Measurements from ENCODE around the gene RNF133.

The RNF133 gene

GRCh38 chr7:122717356-122718089, 18.6 kb upstream of the RNF133 start:
- no peak overlapping the region for H3K4me2 ChIP-seq (ENCODE audit: low read length)
- H3K27me3 ChIP-seq (ENCODE audit: control insufficient read depth, insufficient read depth, low read length) = no peaks in the 10 kb centered on the region
- no peaks in the 10 kb centered on the region for H3K9me3 ChIP-seq (replicated peaks; ENCODE audit: low read length)
- no peaks in the 10 kb centered on the region for H3K4me1 ChIP-seq (ENCODE audit: control insufficient read depth, insufficient read depth, low read length)
- no peak overlapping the region for H3K9ac ChIP-seq (ENCODE audit: low read depth, low read length)
- H3K36me3 ChIP-seq (ENCODE audit: insufficient read depth, low read length) = no peaks in the 10 kb centered on the region
- no peak overlapping the region for H3K4me3 ChIP-seq (ENCODE audit: low read length)

GRCh38 chr7:122715183-122715582, 16.3 kb upstream of the RNF133 start:
- Histone ChIP-seq H3K27me3 (ENCODE audit: control insufficient read depth, insufficient read depth, low read length) (no peaks in the 10 kb centered on the region), H3K9me3 (replicated peaks; ENCODE audit: low read length) (no peaks in the 10 kb centered on the region), H3K9ac (ENCODE audit: low read depth, low read length) (no peak overlapping the region), H3K4me2 (ENCODE audit: low read length) (no peak overlapping the region), H3K4me1 (ENCODE audit: control insufficient read depth, insufficient read depth, low read length) (no peaks in the 10 kb centered on the region), H3K4me3 (ENCODE audit: low read length) (no peak overlapping the region), H3K36me3 (ENCODE audit: insufficient read depth, low read length) (no peaks in the 10 kb centered on the region)

- Histone ChIP-seq H3K9me3 (replicated peaks; ENCODE audit: low read length) (no peaks in the 10 kb centered on the region), H3K4me1 (ENCODE audit: control insufficient read depth, insufficient read depth, low read length) (no peaks in the 10 kb centered on the region), H3K36me3 (ENCODE audit: insufficient read depth, low read length) (no peaks in the 10 kb centered on the region), H3K4me3 (ENCODE audit: low read length) (no peak overlapping the region), H3K4me2 (ENCODE audit: low read length) (no peak overlapping the region), H3K9ac (ENCODE audit: low read depth, low read length) (no peak overlapping the region), H3K27me3 (ENCODE audit: control insufficient read depth, insufficient read depth, low read length) (no peaks in the 10 kb centered on the region)
Observed at GRCh38 chr7:122710916-122711315, 12.0 kb upstream of the RNF133 start.

- H3K9me3 ChIP-seq (replicated peaks; ENCODE audit: low read length) = no peaks in the 10 kb centered on the region
- no peak overlapping the region for H3K4me2 ChIP-seq (ENCODE audit: low read length)
- H3K4me1 ChIP-seq (ENCODE audit: control insufficient read depth, insufficient read depth, low read length) = no peaks in the 10 kb centered on the region
- H3K36me3 ChIP-seq (ENCODE audit: insufficient read depth, low read length) = no peaks in the 10 kb centered on the region
- H3K4me3 ChIP-seq (ENCODE audit: low read length) = no peak overlapping the region
- H3K27me3 ChIP-seq (ENCODE audit: control insufficient read depth, insufficient read depth, low read length) = no peaks in the 10 kb centered on the region
- H3K9ac ChIP-seq (ENCODE audit: low read depth, low read length) = no peak overlapping the region
Observed at GRCh38 chr7:122709930-122710646, 11.2 kb upstream of the RNF133 start.

- Histone ChIP-seq H3K27me3 (ENCODE audit: control insufficient read depth, insufficient read depth, low read length) (no peaks in the 10 kb centered on the region), H3K4me1 (ENCODE audit: control insufficient read depth, insufficient read depth, low read length) (no peaks in the 10 kb centered on the region), H3K4me3 (ENCODE audit: low read length) (no peak overlapping the region), H3K9ac (ENCODE audit: low read depth, low read length) (no peak overlapping the region), H3K9me3 (replicated peaks; ENCODE audit: low read length) (no peaks in the 10 kb centered on the region), H3K4me2 (ENCODE audit: low read length) (no peak overlapping the region), H3K36me3 (ENCODE audit: insufficient read depth, low read length) (no peaks in the 10 kb centered on the region)
Observed at GRCh38 chr7:122706836-122707235, 7.9 kb upstream of the RNF133 start.

- no peak within 1 kb of the TSS for H3K9ac ChIP-seq (ENCODE audit: low read depth, low read length)
- H3K4me2 ChIP-seq (ENCODE audit: low read length) = no peak within 1 kb of the TSS
- no peaks in the 10 kb centered on the region for H3K4me1 ChIP-seq (ENCODE audit: control insufficient read depth, insufficient read depth, low read length)
- H3K9me3 ChIP-seq (replicated peaks; ENCODE audit: low read length) = no peaks in the 10 kb centered on the region
- no peaks in the 10 kb centered on the region for H3K36me3 ChIP-seq (ENCODE audit: insufficient read depth, low read length)
- no peak within 1 kb of the TSS for H3K4me3 ChIP-seq (ENCODE audit: low read length)
- H3K27me3 ChIP-seq (ENCODE audit: control insufficient read depth, insufficient read depth, low read length) = no peaks in the 10 kb centered on the region
Observed at GRCh38 chr7:122702872-122703510, 4.1 kb upstream of the RNF133 start, which contains the start of gene RNF148. RNF148 (minus strand) TSS chr7:122702922; CDS start chr7:122702750, 172 bp downstream.

GRCh38 chr7:122695816-122696215, 3.1 kb downstream of the RNF133 start:
- Histone ChIP-seq H3K27me3 (ENCODE audit: control insufficient read depth, insufficient read depth, low read length) (no peaks in the 10 kb centered on the region), H3K36me3 (ENCODE audit: insufficient read depth, low read length) (no peaks in the 10 kb centered on the region), H3K9ac (ENCODE audit: low read depth, low read length) (no peak overlapping the region), H3K4me1 (ENCODE audit: control insufficient read depth, insufficient read depth, low read length) (no peaks in the 10 kb centered on the region), H3K4me3 (ENCODE audit: low read length) (no peak overlapping the region), H3K9me3 (replicated peaks; ENCODE audit: low read length) (no peaks in the 10 kb centered on the region), H3K4me2 (ENCODE audit: low read length) (no peak overlapping the region)

GRCh38 chr7:122694697-122695096, 4.2 kb downstream of the RNF133 start:
- Histone ChIP-seq H3K4me2 (ENCODE audit: low read length) (no peak overlapping the region), H3K9me3 (replicated peaks; ENCODE audit: low read length) (no peaks in the 10 kb centered on the region), H3K36me3 (ENCODE audit: insufficient read depth, low read length) (no peaks in the 10 kb centered on the region), H3K9ac (ENCODE audit: low read depth, low read length) (no peak overlapping the region), H3K4me1 (ENCODE audit: control insufficient read depth, insufficient read depth, low read length) (no peaks in the 10 kb centered on the region), H3K27me3 (ENCODE audit: control insufficient read depth, insufficient read depth, low read length) (no peaks in the 10 kb centered on the region), H3K4me3 (ENCODE audit: low read length) (no peak overlapping the region)

GRCh38 chr7:122692769-122693309, 6.1 kb downstream of the RNF133 start:
- H3K9me3 ChIP-seq (replicated peaks; ENCODE audit: low read length) = no peaks in the 10 kb centered on the region
- no peaks in the 10 kb centered on the region for H3K4me1 ChIP-seq (ENCODE audit: control insufficient read depth, insufficient read depth, low read length)
- no peak overlapping the region for H3K9ac ChIP-seq (ENCODE audit: low read depth, low read length)
- no peak overlapping the region for H3K4me2 ChIP-seq (ENCODE audit: low read length)
- H3K4me3 ChIP-seq (ENCODE audit: low read length) = no peak overlapping the region
- H3K27me3 ChIP-seq (ENCODE audit: control insufficient read depth, insufficient read depth, low read length) = no peaks in the 10 kb centered on the region
- no peaks in the 10 kb centered on the region for H3K36me3 ChIP-seq (ENCODE audit: insufficient read depth, low read length)

- no peaks in the 10 kb centered on the region for H3K9me3 ChIP-seq (replicated peaks; ENCODE audit: low read length)
- no peaks in the 10 kb centered on the region for H3K27me3 ChIP-seq (ENCODE audit: control insufficient read depth, insufficient read depth, low read length)
- no peaks in the 10 kb centered on the region for H3K36me3 ChIP-seq (ENCODE audit: insufficient read depth, low read length)
- H3K4me2 ChIP-seq (ENCODE audit: low read length) = no peak overlapping the region
- H3K4me1 ChIP-seq (ENCODE audit: control insufficient read depth, insufficient read depth, low read length) = no peaks in the 10 kb centered on the region
- H3K9ac ChIP-seq (ENCODE audit: low read depth, low read length) = no peak overlapping the region
- H3K4me3 ChIP-seq (ENCODE audit: low read length) = no peak overlapping the region
Observed at GRCh38 chr7:122691569-122692235, 7.2 kb downstream of the RNF133 start.
